SU-DHL-6 (cell line): ENCODE data around the gene JAKMIP1.

Experiments used
- CTCF ChIP-seq: fragments of 200-600 bp; sonication (generic); IDR thresholded peaks from one replicate; pipeline ENCODE4 v1.5.1; 2017; ENCODE audit warnings: antibody characterized with exemption, mild to moderate bottlenecking, low read length, moderate library complexity; ENCODE audit not compliant: insufficient read depth, poor library complexity, severe bottlenecking
- EZH2phosphoT487 ChIP-seq: fragments of 200-600 bp; sonication (generic), shearing (Covaris generic); conservative IDR thresholded peaks from 2 replicates; pipeline ENCODE4 v1.6.1; 2018; ENCODE audit warnings: mild to moderate bottlenecking, antibody characterized with exemption, low read length, moderate library complexity, mixed read lengths

- TF ChIP-seq CTCF (no peak), EZH2phosphoT487 (no peak)
These were observed 30.7 kb upstream of the JAKMIP1 start for GRCh38 chr4:6230827-6231662.
